ENCODE measurements around the gene ADAM15.

Gene ADAM15

GRCh38 chr1:155083052-155083541 is 32.0 kb downstream of the ADAM15 start:
- peaks cover 6% of the 10 kb centered on the region; the same call in 1 of the 2 replicates for H3K27me3 ChIP-seq (ENCODE audit: insufficient read depth, low read length)
- no peaks in the 10 kb centered on the region for H3K36me3 ChIP-seq (ENCODE audit: insufficient read depth, low read length)
- H3K4me1 ChIP-seq (ENCODE audit: insufficient read depth, low read length, severe bottlenecking): peaks cover 63% of the 10 kb centered on the region
- H3K4me2 ChIP-seq (ENCODE audit: low read length): peak overlapping the region; percentile 59; the same call in 1 of the 2 replicates
- H4K20me1 ChIP-seq (ENCODE audit: insufficient read depth, low read length): no peaks in the 10 kb centered on the region
- no peaks in the 10 kb centered on the region for H3K79me2 ChIP-seq (ENCODE audit: insufficient read depth, low read length)
- H3K4me3 ChIP-seq (ENCODE audit: low read depth, low read length, poor library complexity, severe bottlenecking): no peak overlapping the region
- TF ChIP-seq CTCF (IDR thresholded peaks at IDR 0.05; ENCODE audit: low read length) (no peak), EZH2 (IDR thresholded peaks at IDR 0.05; ENCODE audit: borderline replicate concordance, low read length) (no peak)
- no peaks in the 10 kb centered on the region for H3K9me2 ChIP-seq (ENCODE audit: low read depth, low read length)
- H3K9me3 ChIP-seq (ENCODE audit: low read length): no peaks in the 10 kb centered on the region
- H3K27ac ChIP-seq (ENCODE audit: low read depth, low read length, poor library complexity, severe bottlenecking): no peak overlapping the region
- H3F3A ChIP-seq (ENCODE audit: insufficient read depth, low read length): no peaks in the 10 kb centered on the region
- H3K9ac ChIP-seq (ENCODE audit: low read length): no peak overlapping the region
- H2AFZ ChIP-seq (ENCODE audit: low read length): no peak overlapping the region

GRCh38 chr1:155083865-155084721 is 33.0 kb downstream of the ADAM15 start:
- H3K4me3 ChIP-seq (ENCODE audit: low read depth, low read length, poor library complexity, severe bottlenecking): peak overlapping the region; percentile 65
- H3K27me3 ChIP-seq (ENCODE audit: insufficient read depth, low read length): peaks cover 6% of the 10 kb centered on the region; the same call in 1 of the 2 replicates
- TF ChIP-seq CTCF (IDR thresholded peaks at IDR 0.05; ENCODE audit: low read length): peak; percentile 50
- TF ChIP-seq EZH2 (IDR thresholded peaks at IDR 0.05; ENCODE audit: borderline replicate concordance, low read length): no peak
- H3K4me2 ChIP-seq (ENCODE audit: low read length): peak overlapping the region; percentile 93
- H3K79me2 ChIP-seq (ENCODE audit: insufficient read depth, low read length): no peaks in the 10 kb centered on the region
- H2AFZ ChIP-seq (ENCODE audit: low read length): no peak overlapping the region
- peak overlapping the region; percentile 90 for H3K27ac ChIP-seq (ENCODE audit: low read depth, low read length, poor library complexity, severe bottlenecking)
- H3F3A ChIP-seq (ENCODE audit: insufficient read depth, low read length): no peaks in the 10 kb centered on the region
- H3K9ac ChIP-seq (ENCODE audit: low read length): no peak overlapping the region; the same call in 1 of the 2 replicates
- no peaks in the 10 kb centered on the region for H3K36me3 ChIP-seq (ENCODE audit: insufficient read depth, low read length)
- H4K20me1 ChIP-seq (ENCODE audit: insufficient read depth, low read length): no peaks in the 10 kb centered on the region
- H3K4me1 ChIP-seq (ENCODE audit: insufficient read depth, low read length, severe bottlenecking): peaks cover 59% of the 10 kb centered on the region
- no peaks in the 10 kb centered on the region for H3K9me3 ChIP-seq (ENCODE audit: low read length)
- H3K9me2 ChIP-seq (ENCODE audit: low read depth, low read length): no peaks in the 10 kb centered on the region

GRCh38 chr1:155084722-155085503 is 33.8 kb downstream of the ADAM15 start:
- Histone ChIP-seq H3K9ac (ENCODE audit: low read length) (peak overlapping the region; percentile 58), H3F3A (ENCODE audit: insufficient read depth, low read length) (no peaks in the 10 kb centered on the region), H3K27me3 (ENCODE audit: insufficient read depth, low read length) (peaks cover 6% of the 10 kb centered on the region; the same call in 1 of the 2 replicates), H3K4me1 (ENCODE audit: insufficient read depth, low read length, severe bottlenecking) (peaks cover 51% of the 10 kb centered on the region), H3K4me2 (ENCODE audit: low read length) (peak overlapping the region; percentile 93), H3K4me3 (ENCODE audit: low read depth, low read length, poor library complexity, severe bottlenecking) (peak overlapping the region; percentile 65), H3K27ac (ENCODE audit: low read depth, low read length, poor library complexity, severe bottlenecking) (peak overlapping the region; percentile 90), H2AFZ (ENCODE audit: low read length) (no peak overlapping the region), H3K9me3 (ENCODE audit: low read length) (no peaks in the 10 kb centered on the region), H4K20me1 (ENCODE audit: insufficient read depth, low read length) (no peaks in the 10 kb centered on the region), H3K79me2 (ENCODE audit: insufficient read depth, low read length) (no peaks in the 10 kb centered on the region), H3K9me2 (ENCODE audit: low read depth, low read length) (no peaks in the 10 kb centered on the region), H3K36me3 (ENCODE audit: insufficient read depth, low read length) (no peaks in the 10 kb centered on the region)
- TF ChIP-seq CTCF (IDR thresholded peaks at IDR 0.05; ENCODE audit: low read length) (peak; percentile 90), EZH2 (IDR thresholded peaks at IDR 0.05; ENCODE audit: borderline replicate concordance, low read length) (no peak)

All from OCI-LY1 (cell line).